Measurements from ENCODE around the gene RAB7B. TPM values are rescaled to one million over a fixed set of nuclear protein-coding genes. Genes with fewer than 3 reads are reported as not detected.

RAB7B gene
- total RNA-seq, 2 donors from 2014 or later, result 2.5 to 12.0 TPM

GRCh38 chr1:205936311-205936710 lies 66.9 kb downstream of the RAB7B start:
- Histone ChIP-seq H3K36me3 (no peaks in the 10 kb centered on the region), H3K4me1 (ENCODE audit: control insufficient read depth in 1 of 2, low read depth in 2 of 2) (peaks cover 14 to 20% of the 10 kb centered on the region in 2 donors), H3K4me3 (no peak overlapping the region), H3K9me3 (no peaks in the 10 kb centered on the region), H3K27me3 (replicated peaks; ENCODE audit: insufficient read depth) (no peaks in the 10 kb centered on the region), H3K27ac (no peak overlapping the region)
- ATAC-seq (ENCODE audit: insufficient number of reproducible peaks, low FRiP score, low read depth) (no peak), DNase-seq (ENCODE audit: low spot score) (no peak)
- TF ChIP-seq, protein P1, sequence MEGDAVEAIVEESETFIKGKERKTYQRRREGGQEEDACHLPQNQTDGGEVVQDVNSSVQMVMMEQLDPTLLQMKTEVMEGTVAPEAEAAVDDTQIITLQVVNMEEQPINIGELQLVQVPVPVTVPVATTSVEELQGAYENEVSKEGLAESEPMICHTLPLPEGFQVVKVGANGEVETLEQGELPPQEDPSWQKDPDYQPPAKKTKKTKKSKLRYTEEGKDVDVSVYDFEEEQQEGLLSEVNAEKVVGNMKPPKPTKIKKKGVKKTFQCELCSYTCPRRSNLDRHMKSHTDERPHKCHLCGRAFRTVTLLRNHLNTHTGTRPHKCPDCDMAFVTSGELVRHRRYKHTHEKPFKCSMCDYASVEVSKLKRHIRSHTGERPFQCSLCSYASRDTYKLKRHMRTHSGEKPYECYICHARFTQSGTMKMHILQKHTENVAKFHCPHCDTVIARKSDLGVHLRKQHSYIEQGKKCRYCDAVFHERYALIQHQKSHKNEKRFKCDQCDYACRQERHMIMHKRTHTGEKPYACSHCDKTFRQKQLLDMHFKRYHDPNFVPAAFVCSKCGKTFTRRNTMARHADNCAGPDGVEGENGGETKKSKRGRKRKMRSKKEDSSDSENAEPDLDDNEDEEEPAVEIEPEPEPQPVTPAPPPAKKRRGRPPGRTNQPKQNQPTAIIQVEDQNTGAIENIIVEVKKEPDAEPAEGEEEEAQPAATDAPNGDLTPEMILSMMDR (IDR thresholded peaks at IDR 0.05), result no peak

DNA sequence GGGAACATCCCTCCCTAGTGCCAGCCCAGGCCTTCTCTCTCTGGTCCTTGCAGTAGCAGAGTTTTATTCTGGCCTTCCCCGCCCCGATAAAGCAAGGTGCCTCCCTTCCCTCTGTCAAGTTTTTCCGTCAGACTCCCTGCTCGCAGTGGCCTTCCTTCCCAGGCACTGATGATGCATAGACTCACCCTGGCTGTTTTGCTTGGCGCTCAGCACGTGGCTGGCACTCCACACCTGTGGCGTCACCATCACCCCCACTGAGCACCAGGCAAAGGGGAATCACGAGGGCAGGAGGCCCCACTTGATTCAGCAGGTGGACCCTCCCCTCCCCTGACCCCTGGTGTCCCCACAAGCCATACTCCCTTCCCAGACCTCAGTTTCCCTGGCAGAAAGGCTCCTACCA lies 67.3 kb downstream of the RAB7B start:
- no peak overlapping the region for H3K4me3 ChIP-seq
- H3K4me1 ChIP-seq (ENCODE audit: control insufficient read depth in 1 of 2, low read depth in 2 of 2), result peaks cover 14 to 20% of the 10 kb centered on the region in 2 donors
- no peak for ATAC-seq (ENCODE audit: insufficient number of reproducible peaks, low FRiP score, low read depth)
- H3K9me3 ChIP-seq, result no peaks in the 10 kb centered on the region
- no peaks in the 10 kb centered on the region for H3K36me3 ChIP-seq
- H3K27ac ChIP-seq, result no peak overlapping the region
- no peaks in the 10 kb centered on the region for H3K27me3 ChIP-seq (replicated peaks; ENCODE audit: insufficient read depth)
- TF ChIP-seq, protein P1 (IDR thresholded peaks at IDR 0.05), result no peak
- DNase-seq (ENCODE audit: low spot score), result no peak

- TF ChIP-seq, protein P1 (IDR thresholded peaks at IDR 0.05), result no peak
- Histone ChIP-seq H3K27ac (no peak overlapping the region), H3K36me3 (no peaks in the 10 kb centered on the region), H3K4me1 (ENCODE audit: control insufficient read depth in 1 of 2, low read depth in 2 of 2) (peaks cover 14 to 20% of the 10 kb centered on the region in 2 donors), H3K27me3 (replicated peaks; ENCODE audit: insufficient read depth) (no peaks in the 10 kb centered on the region), H3K9me3 (no peaks in the 10 kb centered on the region), H3K4me3 (no peak overlapping the region)
- ATAC-seq (ENCODE audit: insufficient number of reproducible peaks, low FRiP score, low read depth) (no peak), DNase-seq (ENCODE audit: low spot score) (no peak)
Observed at GRCh38 chr1:205934788-205935187, 68.4 kb downstream of the RAB7B start.

GRCh38 chr1:205933671-205934618 lies 69.2 kb downstream of the RAB7B start:
- no peak for ATAC-seq (ENCODE audit: insufficient number of reproducible peaks, low FRiP score, low read depth)
- H3K27ac ChIP-seq, result no peak overlapping the region

DNA sequence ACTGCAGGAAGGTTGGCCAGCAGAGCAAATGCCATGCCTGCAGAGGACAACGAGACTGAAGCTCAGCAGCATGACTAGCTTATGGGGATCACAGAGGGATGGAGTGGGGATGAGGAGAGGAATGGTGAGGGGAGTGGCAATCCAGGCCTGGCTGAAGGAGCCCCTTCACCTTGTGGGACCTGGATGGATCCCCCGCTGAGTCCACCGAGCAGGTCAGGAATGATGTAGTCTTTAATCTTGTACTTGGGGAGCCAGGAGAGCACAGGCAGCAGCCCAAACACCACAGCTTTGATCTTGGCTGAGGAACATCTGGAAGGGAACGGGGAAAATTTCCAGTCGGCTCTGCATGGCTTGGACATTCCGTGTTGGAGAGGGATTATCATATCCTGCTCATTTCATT lies 70.4 kb downstream of the RAB7B start:
- H3K27ac ChIP-seq, result no peak overlapping the region
- ATAC-seq (ENCODE audit: insufficient number of reproducible peaks, low FRiP score, low read depth) (no peak), DNase-seq (ENCODE audit: low spot score) (no peak)
- TF ChIP-seq, protein P1 (IDR thresholded peaks at IDR 0.05), result no peak
- no peaks in the 10 kb centered on the region for H3K36me3 ChIP-seq
- H3K27me3 ChIP-seq (replicated peaks; ENCODE audit: insufficient read depth), result no peaks in the 10 kb centered on the region
- no peak overlapping the region for H3K4me3 ChIP-seq
- peaks cover 14 to 20% of the 10 kb centered on the region in 2 donors for H3K4me1 ChIP-seq (ENCODE audit: control insufficient read depth in 1 of 2, low read depth in 2 of 2)
- no peaks in the 10 kb centered on the region for H3K9me3 ChIP-seq

More at GRCh38 chr1:205933671-205934618, 69.2 kb downstream of the RAB7B start:
- TF ChIP-seq, protein P1 (IDR thresholded peaks at IDR 0.05), result no peak
- H3K4me1 ChIP-seq (ENCODE audit: control insufficient read depth in 1 of 2, low read depth in 2 of 2), result peaks cover 14 to 20% of the 10 kb centered on the region in 2 donors
- no peak for DNase-seq (ENCODE audit: low spot score)
- no peak overlapping the region for H3K4me3 ChIP-seq
- H3K9me3 ChIP-seq, result no peaks in the 10 kb centered on the region
- H3K27me3 ChIP-seq (replicated peaks; ENCODE audit: insufficient read depth), result no peaks in the 10 kb centered on the region
- no peaks in the 10 kb centered on the region for H3K36me3 ChIP-seq
